SH-SY5Y (cell line): Measurements from ENCODE around the gene SUV39H1.

Source experiments
- GATA2 ChIP-seq: IDR thresholded peaks from 2 replicates; pipeline ENCODE4 v1.6.1; 2011; ENCODE audit warnings: mild to moderate bottlenecking, low read depth, low read length
- GATA3 ChIP-seq: IDR thresholded peaks from 2 replicates; pipeline ENCODE4 v1.6.1; 2011; ENCODE audit warnings: low read depth, mild to moderate bottlenecking, low read length, moderate library complexity

GRCh38 chrX:48665991-48666390 lies 30.5 kb upstream of the SUV39H1 start:
- TF ChIP-seq GATA3 (no peak), GATA2 (no peak)
